Retinal pigment epithelial cell (primary cell): ENCODE results near the gene SNX10.

ENCODE experiments used
- DNase-seq: peaks from one replicate; pipeline ENCODE4 v3.0.0-alpha.2; 2010; ENCODE audit warnings: low read depth
- H3K4me3 ChIP-seq: 2 replicates; pipeline ENCODE4 v1.5.1; 2011; ENCODE audit warnings: mild to moderate bottlenecking, low read length, control low read depth, moderate library complexity
- CTCF ChIP-seq: conservative IDR thresholded peaks from 2 replicates; pipeline ENCODE4 v1.5.1; 2011; ENCODE audit warnings: low read depth, low read length, control low read depth, inconsistent platforms

Gene SNX10

GRCh38 chr7:26298472-26299058 lies 6.9 kb downstream of the SNX10 start:
- no peak for TF ChIP-seq CTCF
- DNase-seq: no peak
- no peak overlapping the region for H3K4me3 ChIP-seq

- TF ChIP-seq CTCF: no peak
- H3K4me3 ChIP-seq: no peak overlapping the region
- no peak for DNase-seq
Observed at GRCh38 chr7:26305090-26305868, 13.6 kb downstream of the SNX10 start.

- no peak for TF ChIP-seq CTCF
- no peak for DNase-seq
- H3K4me3 ChIP-seq: no peak overlapping the region
Observed at GRCh38 chr7:26305869-26306665, 14.4 kb downstream of the SNX10 start.

- no peak overlapping the region for H3K4me3 ChIP-seq
- TF ChIP-seq CTCF: no peak
- no peak for DNase-seq
Observed at GRCh38 chr7:26306790-26307189, 15.1 kb downstream of the SNX10 start.

GRCh38 chr7:26307226-26307625 lies 15.6 kb downstream of the SNX10 start:
- DNase-seq: no peak
- no peak for TF ChIP-seq CTCF
- no peak overlapping the region for H3K4me3 ChIP-seq

GRCh38 chr7:26307791-26308190 lies 16.1 kb downstream of the SNX10 start:
- TF ChIP-seq CTCF: no peak
- no peak overlapping the region for H3K4me3 ChIP-seq
- DNase-seq: no peak

GRCh38 chr7:26308551-26308950 lies 16.9 kb downstream of the SNX10 start:
- no peak for TF ChIP-seq CTCF

More at GRCh38 chr7:26308551-26308950, 16.9 kb downstream of the SNX10 start:
- DNase-seq: no peak
- H3K4me3 ChIP-seq: no peak overlapping the region
